Spleen (tissue), 11 donors: ENCODE results near the gene ITGB5. TPM values are rescaled to one million over a fixed set of nuclear protein-coding genes. Genes with fewer than 3 reads are reported as not detected.

Experiments used
- DNase-seq: peaks from one replicate; pipeline ENCODE4 v3.0.0-alpha.2; 2020
- H3K27ac ChIP-seq, 8 donors: fragments of 200-600 bp; sonication (generic) in 7 of 8; 1 replicate in 4 of 8; 2 replicates in 4 of 8; pipeline versions ENCODE4 v1.5.0 to v1.8.0; 2016 to 2021; ENCODE audit warnings: inconsistent platforms in 4 of 8, mild to moderate bottlenecking in 4 of 8, moderate library complexity in 1 of 8
- H3K27me3 ChIP-seq, 7 donors: fragments of 200-600 bp; sonication (generic) in 6 of 7; replicated peaks in 1 of 7; 1 replicate in 4 of 7; 2 replicates in 3 of 7; pipeline versions ENCODE4 v1.5.0 to v1.8.0; 2016 to 2021; ENCODE audit warnings: inconsistent platforms in 3 of 7, mild to moderate bottlenecking in 1 of 7
- H3K36me3 ChIP-seq, 6 donors: fragments of 200-600 bp; sonication (generic) in 5 of 6; 1 replicate in 4 of 6; 2 replicates in 2 of 6; pipeline versions ENCODE4 v1.5.0 to v1.8.0; 2016 to 2021; ENCODE audit warnings: inconsistent platforms in 2 of 6
- H3K4me1 ChIP-seq, 6 donors: fragments of 200-600 bp; sonication (generic) in 5 of 6; 1 replicate in 3 of 6; 2 replicates in 3 of 6; pipeline versions ENCODE4 v1.5.0 to v1.8.0; 2016 to 2021; ENCODE audit warnings: inconsistent platforms in 3 of 6
- H3K4me3 ChIP-seq, 8 donors: fragments of 200-600 bp; sonication (generic) in 7 of 8; 1 replicate in 4 of 8; 2 replicates in 4 of 8; pipeline versions ENCODE4 v1.5.0 to v1.8.0; 2016 to 2021; ENCODE audit warnings: inconsistent platforms in 4 of 8, mild to moderate bottlenecking in 4 of 8, moderate library complexity in 2 of 8
- H3K9me3 ChIP-seq, 8 donors: fragments of 200-600 bp; sonication (generic) in 7 of 8; 1 replicate in 4 of 8; 2 replicates in 4 of 8; pipeline versions ENCODE4 v1.5.0 to v1.8.0; 2016 to 2021; ENCODE audit warnings: inconsistent platforms in 4 of 8
- CTCF ChIP-seq, 11 experiments: fragments of 200-600 bp in 7 of 11; fragments of 450-650 bp in 4 of 11; sonication (generic) in 4 of 11; IDR thresholded peaks in 8 of 11; conservative IDR thresholded peaks in 3 of 11; 1 replicate in 7 of 11; 2 replicates in 4 of 11; pipeline versions ENCODE4 v1.4.0 to v1.8.0; 2016 to 2021; ENCODE audit warnings: antibody characterized with exemption in 11 of 11, inconsistent platforms in 4 of 11, mild to moderate bottlenecking in 1 of 11
- POLR2A ChIP-seq, 3 donors: fragments of 450-650 bp; IDR thresholded peaks; one replicate each; pipeline ENCODE4 v1.5.1; 2017; ENCODE audit warnings: antibody characterized with exemption in 3 of 3, mild to moderate bottlenecking in 1 of 3
- POLR2AphosphoS5 ChIP-seq, 3 donors: sonication (generic); formaldehyde crosslinking; IDR thresholded peaks; one replicate each; pipeline ENCODE4 v1.5.1; 2017; ENCODE audit warnings: antibody characterized with exemption in 3 of 3
- WGBS, 5 donors: extraction: QIAGEN DNeasy Blood & Tissue Kit in 3 of 5; methylation state at CpG; one replicate each; pipeline versions ENCODE4 v1.1.5 to v1.1.7; 2013 to 2018; 5-methylcytosine and 5-hydroxymethylcytosine counted together
- intact Hi-C: fragments of 100-400 bp; cut with DNase I; formaldehyde crosslinking; loops from one replicate; pipeline ENCODE4 v1.15.0; 2023; ENCODE audit warnings: low total_unique reads
- polyA plus RNA-seq, 3 donors: library from polyadenylated mRNA; stranded (reverse); fragments of 200-250 nt; gene quantifications; one replicate each; pipeline ENCODE4 v1.2.1, GENCODE V29; 2013
- total RNA-seq, 7 donors: library from RNA; depleted of rRNA in 3 of 7; stranded (reverse); fragments of >200 nt in 3 of 7; fragmentation: NEBNext Ultra II Directional in 4 of 7; extraction: Animal tissue kit (Norgen Biotek cat#: 25700) in 4 of 7; gene quantifications; one replicate each; pipeline versions ENCODE4 v1.1.0 to v1.2.1, GENCODE V29; 2016 to 2021
- donor health status: healthy with polysubstance abuse.
- donor health status: DM: no; HTN: no; CAD: no; lungs with moderate emphysema.
- donor health status: DM: no; HTN: no; CAD: no.
- donor health status: Bipolar disorder and iron deficiency.
- donor health status: healthy.
- donor health status: DM: no; HTN: no; CAD: no.
- donor health status: DM: yes; HTN: yes; CAD: no.

The ITGB5 gene
- total and polyA plus RNA-seq, 10 donors = 7.4 to 227 (median 108) TPM

GRCh38 chr3:124797426-124797945 is 89.7 kb downstream of the ITGB5 start:
- no peaks in the 10 kb centered on the region for H3K27me3 ChIP-seq
- H3K4me3 ChIP-seq = no peak overlapping the region
- intact Hi-C loops = no loop called here
- DNase-seq = no peak
- 71 to 97% (median 86%) methylated on average over 4 of the region's 4 CpGs for WGBS, 5 donors
- peaks cover 0 to 17% (median 11%) of the 10 kb centered on the region in 6 donors for H3K4me1 ChIP-seq
- TF ChIP-seq POLR2A (IDR thresholded peaks at IDR 0.05) (no peak), CTCF (IDR thresholded peaks at IDR 0.05 in 8 of 11, conservative IDR thresholded peaks at IDR 0.05 in 3 of 11) (no peak), POLR2AphosphoS5 (IDR thresholded peaks at IDR 0.05) (no peak)
- no peak overlapping the region for H3K27ac ChIP-seq
- H3K9me3 ChIP-seq = no peaks in the 10 kb centered on the region
- H3K36me3 ChIP-seq = peaks cover 0 to 33% (median 3%) of the 10 kb centered on the region in 6 donors

- TF ChIP-seq POLR2A (IDR thresholded peaks at IDR 0.05) (no peak), CTCF (IDR thresholded peaks at IDR 0.05 in 8 of 11, conservative IDR thresholded peaks at IDR 0.05 in 3 of 11) (no peak), POLR2AphosphoS5 (IDR thresholded peaks at IDR 0.05) (no peak)
- Histone ChIP-seq H3K27ac (no peak overlapping the region), H3K9me3 (no peaks in the 10 kb centered on the region), H3K27me3 (no peaks in the 10 kb centered on the region), H3K4me1 (peaks cover 0 to 18% (median 10%) of the 10 kb centered on the region in 6 donors), H3K36me3 (peaks cover 0 to 33% (median 3%) of the 10 kb centered on the region in 6 donors), H3K4me3 (no peak overlapping the region)
- intact Hi-C loops = no loop called here
- WGBS, 5 donors = 92 to 97% (median 94%) methylated on average over 5 to 19 of the region's 19 CpGs
- no peak for DNase-seq
Observed at GRCh38 chr3:124796477-124796876, 90.7 kb downstream of the ITGB5 start.

- TF ChIP-seq CTCF (IDR thresholded peaks at IDR 0.05 in 8 of 11, conservative IDR thresholded peaks at IDR 0.05 in 3 of 11) (no peak), POLR2AphosphoS5 (IDR thresholded peaks at IDR 0.05) (no peak), POLR2A (IDR thresholded peaks at IDR 0.05) (no peak)
- no peak for DNase-seq
- Histone ChIP-seq H3K4me3 (no peak overlapping the region), H3K27me3 (no peaks in the 10 kb centered on the region), H3K36me3 (peaks cover 0 to 33% (median 3%) of the 10 kb centered on the region in 6 donors), H3K9me3 (no peaks in the 10 kb centered on the region), H3K27ac (no peak overlapping the region), H3K4me1 (peaks cover 0 to 8% (median 0%) of the 10 kb centered on the region in 6 donors)
- 56 to 76% (median 73%) methylated on average over 6 of the region's 6 CpGs for WGBS, 5 donors
- intact Hi-C loops = no loop called here
Observed at GRCh38 chr3:124793054-124793739, 94.0 kb downstream of the ITGB5 start.

GRCh38 chr3:124792341-124793040 is 94.7 kb downstream of the ITGB5 start:
- intact Hi-C loops = no loop called here
- Histone ChIP-seq H3K27me3 (no peaks in the 10 kb centered on the region), H3K4me1 (peaks cover 0 to 8% (median 0%) of the 10 kb centered on the region in 6 donors), H3K4me3 (no peak overlapping the region), H3K36me3 (peaks cover 0 to 33% (median 3%) of the 10 kb centered on the region in 6 donors), H3K27ac (peak overlapping the region in 1 of 8 donors; percentile 16), H3K9me3 (no peaks in the 10 kb centered on the region)
- no peak for TF ChIP-seq POLR2AphosphoS5 (IDR thresholded peaks at IDR 0.05)
- TF ChIP-seq POLR2A (IDR thresholded peaks at IDR 0.05) = no peak
- WGBS, 5 donors = 76 to 86% (median 85%) methylated on average over 7 of the region's 7 CpGs
- DNase-seq = no peak
